Measurements from ENCODE around the gene TSSK6.

TSSK6 gene

GRCh38 chr19:19499272-19499995 is 15.9 kb downstream of the TSSK6 start:
- Histone ChIP-seq H3K36me3 (peaks cover 83% of the 10 kb centered on the region), H3K9me3 (no peaks in the 10 kb centered on the region), H3K27me3 (no peaks in the 10 kb centered on the region), H3K4me1 (no peaks in the 10 kb centered on the region), H3K4me3 (ENCODE audit: low read depth, low read length) (no peak overlapping the region)
- TF ChIP-seq CTCF (IDR thresholded peaks at IDR 0.05; ENCODE audit: low read depth, low read length) = no peak
- DNase-seq = no peak

DNA sequence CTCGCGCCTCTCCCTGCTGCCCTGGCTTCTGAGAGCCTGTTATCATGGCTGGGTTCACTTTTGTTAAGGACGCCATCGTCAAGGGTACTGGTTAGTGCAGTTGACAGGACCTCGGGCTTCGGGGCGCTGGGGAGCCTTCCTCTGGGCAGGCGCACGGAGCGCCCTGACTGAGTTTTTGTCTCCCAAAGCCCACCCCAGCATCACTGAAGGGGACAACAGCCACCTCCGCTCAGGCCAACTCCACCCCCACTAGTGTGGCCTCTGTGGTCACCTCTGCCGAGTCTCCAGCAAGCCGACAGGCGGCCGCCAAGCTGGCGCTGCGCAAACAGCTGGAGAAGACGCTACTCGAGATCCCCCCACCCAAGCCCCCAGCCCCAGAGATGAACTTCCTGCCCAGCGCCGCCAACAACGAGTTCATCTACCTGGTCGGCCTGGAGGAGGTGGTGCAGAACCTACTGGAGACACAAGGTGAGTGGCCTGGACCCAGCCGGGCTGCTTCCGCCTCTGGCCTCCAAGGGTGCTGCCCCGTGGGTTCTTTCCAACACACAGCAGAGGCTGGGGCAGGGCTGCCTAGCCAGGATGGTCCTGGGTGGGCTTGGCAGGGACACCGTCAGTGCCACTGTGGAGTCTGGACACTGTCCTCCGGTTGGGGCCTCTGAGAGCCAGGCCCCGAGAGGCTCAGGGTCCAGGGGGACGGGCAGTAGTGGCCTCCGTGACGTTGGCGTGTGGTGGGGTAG is 16.9 kb downstream of the TSSK6 start:
- Histone ChIP-seq H3K27me3 (no peaks in the 10 kb centered on the region), H3K9me3 (no peaks in the 10 kb centered on the region), H3K4me3 (ENCODE audit: low read depth, low read length) (no peak overlapping the region), H3K4me1 (no peaks in the 10 kb centered on the region), H3K36me3 (peaks cover 89% of the 10 kb centered on the region)
- DNase-seq = no peak
- no peak for TF ChIP-seq CTCF (IDR thresholded peaks at IDR 0.05; ENCODE audit: low read depth, low read length)

GRCh38 chr19:19495614-19496603 is 19.4 kb downstream of the TSSK6 start:
- no peak for TF ChIP-seq CTCF (IDR thresholded peaks at IDR 0.05; ENCODE audit: low read depth, low read length)
- H3K4me3 ChIP-seq (ENCODE audit: low read depth, low read length) = no peak overlapping the region
- no peaks in the 10 kb centered on the region for H3K27me3 ChIP-seq
- no peak for DNase-seq
- no peaks in the 10 kb centered on the region for H3K9me3 ChIP-seq
- no peaks in the 10 kb centered on the region for H3K4me1 ChIP-seq
- peaks cover 84% of the 10 kb centered on the region for H3K36me3 ChIP-seq

DNA sequence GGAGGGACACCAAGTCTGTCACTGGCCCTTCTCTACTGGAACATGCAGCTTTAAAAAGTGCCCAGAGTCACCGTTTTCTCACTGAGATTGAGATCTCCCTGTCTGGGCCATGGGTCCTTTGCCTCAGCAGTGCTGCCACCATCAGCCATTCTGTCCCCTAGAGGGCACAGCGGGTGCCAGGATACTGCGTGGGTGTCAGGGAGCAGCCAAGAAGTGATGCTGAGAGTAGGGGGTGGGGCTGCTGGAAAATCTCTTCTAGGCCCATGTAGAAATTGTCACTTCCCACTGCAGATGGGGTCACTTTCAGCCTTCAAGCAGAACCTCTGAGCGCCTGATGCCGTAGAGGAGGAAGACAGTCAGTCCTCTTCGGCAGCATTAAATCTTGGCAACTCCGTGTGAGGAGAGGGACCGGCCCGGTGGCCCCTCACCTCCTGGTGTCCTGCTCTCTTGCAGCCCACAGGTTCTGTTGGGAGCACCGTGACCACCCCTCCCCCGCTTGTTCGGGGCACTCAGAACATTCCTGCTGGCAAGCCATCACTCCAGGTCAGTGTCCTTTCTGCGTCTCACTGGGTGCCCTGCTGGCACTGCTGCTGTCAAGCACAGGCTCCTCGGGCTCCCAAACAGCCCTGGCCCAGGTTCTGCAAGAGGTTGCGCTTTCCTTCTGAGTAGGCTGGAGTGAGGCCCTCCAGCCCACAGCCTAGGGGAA is 21.4 kb downstream of the TSSK6 start:
- no peaks in the 10 kb centered on the region for H3K27me3 ChIP-seq
- H3K4me3 ChIP-seq (ENCODE audit: low read depth, low read length) = no peak overlapping the region
- TF ChIP-seq CTCF (IDR thresholded peaks at IDR 0.05; ENCODE audit: low read depth, low read length) = peak; percentile 4; the same call in 1 of the 2 replicates
- no peaks in the 10 kb centered on the region for H3K9me3 ChIP-seq
- DNase-seq = no peak
- H3K36me3 ChIP-seq = peaks cover 68% of the 10 kb centered on the region
- H3K4me1 ChIP-seq = peaks cover 10% of the 10 kb centered on the region

DNA sequence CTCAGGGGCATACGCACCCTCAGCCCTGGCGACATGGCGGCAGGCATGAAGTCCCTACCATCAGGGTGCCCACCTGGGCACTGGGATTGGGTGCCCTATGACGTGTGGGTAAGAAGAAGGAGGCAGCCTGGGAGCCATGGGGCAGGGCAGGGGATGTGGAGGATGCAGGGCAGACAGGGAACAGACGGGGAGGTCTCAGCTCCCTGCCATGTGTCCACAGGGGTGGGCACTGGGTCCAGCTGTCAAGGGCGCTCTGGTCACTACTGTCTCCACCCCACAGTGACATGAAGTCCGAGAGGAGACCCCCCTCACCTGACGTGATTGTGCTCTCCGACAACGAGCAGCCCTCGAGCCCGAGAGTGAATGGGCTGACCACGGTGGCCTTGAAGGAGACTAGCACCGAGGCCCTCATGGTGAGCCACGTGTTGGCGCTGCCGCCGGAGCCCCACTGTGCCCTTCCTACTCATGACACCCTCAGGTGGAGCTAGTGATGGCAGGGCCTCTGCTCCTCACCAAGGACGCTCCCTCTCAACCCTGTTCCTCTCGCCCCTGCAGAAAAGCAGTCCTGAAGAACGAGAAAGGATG is 23.2 kb downstream of the TSSK6 start:
- Histone ChIP-seq H3K4me3 (ENCODE audit: low read depth, low read length) (no peak overlapping the region), H3K27me3 (no peaks in the 10 kb centered on the region), H3K9me3 (no peaks in the 10 kb centered on the region), H3K36me3 (peaks cover 50% of the 10 kb centered on the region), H3K4me1 (peaks cover 26% of the 10 kb centered on the region)
- no peak for TF ChIP-seq CTCF (IDR thresholded peaks at IDR 0.05; ENCODE audit: low read depth, low read length)
- DNase-seq = no peak
